ES-I3 (cell line): ENCODE results near the gene PRSS57.
"Not testable (repeated sequence)": the region's sequence is repeated elsewhere in the genome, so short reads cannot be mapped to it uniquely, and the experiment has no call there.

Experiments used
- H3K36me3 ChIP-seq: 2 replicates; pipeline ENCODE4 v1.6.1; 2013; ENCODE audit warnings: mild to moderate bottlenecking, low read length, control low read depth, moderate library complexity; ENCODE audit not compliant: insufficient read depth
- H3K4me1 ChIP-seq: 2 replicates; pipeline ENCODE4 v1.6.1; 2013; ENCODE audit warnings: mild to moderate bottlenecking, control low read depth, low read length; ENCODE audit not compliant: insufficient read depth
- H3K9ac ChIP-seq: 2 replicates; pipeline ENCODE4 v1.6.1; 2013; ENCODE audit warnings: low read depth, mild to moderate bottlenecking, low read length, moderate library complexity
- H3K9me3 ChIP-seq: 2 replicates; pipeline ENCODE4 v1.6.1; 2013; ENCODE audit warnings: mild to moderate bottlenecking, low read length, moderate library complexity; ENCODE audit not compliant: control insufficient read depth, insufficient read depth

The PRSS57 gene

DNA sequence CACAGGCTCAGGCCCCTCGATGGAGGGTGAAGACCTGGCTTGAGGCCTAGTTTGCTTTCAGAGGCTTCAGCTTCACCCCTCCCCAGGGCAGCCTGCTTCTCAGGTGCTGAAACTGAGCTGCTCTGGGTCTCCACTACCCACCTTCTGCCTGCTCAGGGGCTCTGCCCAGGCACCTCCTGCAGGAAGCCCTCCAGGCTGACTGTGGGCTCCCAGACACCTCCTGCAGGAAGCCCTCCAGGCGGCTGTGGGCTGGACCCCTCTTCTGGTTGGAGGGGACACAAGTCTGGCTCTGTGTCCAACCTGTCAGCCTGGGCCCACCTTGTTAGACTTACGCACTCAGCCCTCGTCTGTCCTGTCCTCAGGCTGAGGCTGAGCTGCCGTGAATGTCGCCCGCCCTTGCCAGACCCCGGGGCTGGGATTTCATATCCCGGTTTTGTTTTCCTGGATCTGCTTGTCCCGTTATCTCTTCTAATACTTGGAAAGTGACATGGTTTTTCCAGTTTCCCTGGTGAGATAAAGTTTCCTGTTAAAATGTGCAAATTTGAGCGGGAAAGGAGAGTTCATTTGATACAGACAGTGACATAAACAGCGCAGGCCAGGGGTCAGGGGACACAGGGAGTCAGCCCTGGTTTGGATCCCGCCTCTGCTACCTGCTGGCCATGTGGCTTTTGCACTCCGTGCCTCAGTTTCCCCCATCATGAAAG is 34.9 kb upstream of the PRSS57 start:
- no peaks in the 10 kb centered on the region for H3K36me3 ChIP-seq
- no peak overlapping the region for H3K9ac ChIP-seq
- no peaks in the 10 kb centered on the region for H3K9me3 ChIP-seq
- no peaks in the 10 kb centered on the region; the same call in 1 of the 2 replicates for H3K4me1 ChIP-seq

DNA sequence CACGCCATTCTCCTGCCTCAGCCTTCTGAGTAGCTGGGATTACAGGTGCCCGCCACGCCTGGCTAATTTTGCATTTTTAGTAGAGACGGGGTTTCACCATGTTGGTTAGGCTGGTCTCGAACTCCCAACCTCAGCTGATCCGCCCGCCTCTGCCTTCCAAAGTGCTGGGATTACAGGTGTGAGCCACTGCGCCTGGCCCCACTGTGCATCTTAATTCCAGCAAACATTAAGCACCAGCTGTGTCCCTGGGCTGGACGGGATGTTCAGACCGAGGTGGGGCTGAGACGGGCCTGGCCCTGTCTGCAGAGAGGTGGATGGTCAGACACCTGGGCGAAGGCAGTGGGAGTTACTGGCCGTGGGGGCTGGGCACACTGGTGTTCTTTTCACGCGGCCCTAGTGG is 34.3 kb upstream of the PRSS57 start:
- H3K36me3 ChIP-seq, H3K9ac ChIP-seq, H3K4me1 ChIP-seq, H3K9me3 ChIP-seq: not testable (repeated sequence)

DNA sequence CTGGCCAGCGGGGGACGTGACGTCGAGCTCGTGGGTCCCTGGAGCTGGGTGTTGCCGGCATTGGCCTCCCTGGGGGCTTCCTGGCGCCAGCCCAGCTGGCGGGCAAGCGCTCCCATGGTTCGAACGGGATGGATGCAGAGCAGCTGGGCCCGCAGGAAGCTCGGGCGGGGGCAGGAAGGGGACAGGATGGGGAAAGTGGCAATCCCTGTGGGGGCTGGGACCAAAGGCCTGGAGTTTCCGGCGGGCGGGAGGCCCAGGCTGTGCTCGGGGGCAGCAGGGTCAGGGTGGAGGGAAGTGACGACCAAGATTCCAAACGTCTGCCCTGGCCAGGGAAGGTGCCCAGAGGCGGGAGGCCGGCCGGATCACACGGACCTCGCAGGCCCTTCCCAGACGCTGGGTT is 32.8 kb upstream of the PRSS57 start:
- H3K36me3 ChIP-seq: no peaks in the 10 kb centered on the region
- no peaks in the 10 kb centered on the region for H3K9me3 ChIP-seq
- H3K4me1 ChIP-seq: no peaks in the 10 kb centered on the region; the same call in 1 of the 2 replicates
- H3K9ac ChIP-seq: no peak overlapping the region

DNA sequence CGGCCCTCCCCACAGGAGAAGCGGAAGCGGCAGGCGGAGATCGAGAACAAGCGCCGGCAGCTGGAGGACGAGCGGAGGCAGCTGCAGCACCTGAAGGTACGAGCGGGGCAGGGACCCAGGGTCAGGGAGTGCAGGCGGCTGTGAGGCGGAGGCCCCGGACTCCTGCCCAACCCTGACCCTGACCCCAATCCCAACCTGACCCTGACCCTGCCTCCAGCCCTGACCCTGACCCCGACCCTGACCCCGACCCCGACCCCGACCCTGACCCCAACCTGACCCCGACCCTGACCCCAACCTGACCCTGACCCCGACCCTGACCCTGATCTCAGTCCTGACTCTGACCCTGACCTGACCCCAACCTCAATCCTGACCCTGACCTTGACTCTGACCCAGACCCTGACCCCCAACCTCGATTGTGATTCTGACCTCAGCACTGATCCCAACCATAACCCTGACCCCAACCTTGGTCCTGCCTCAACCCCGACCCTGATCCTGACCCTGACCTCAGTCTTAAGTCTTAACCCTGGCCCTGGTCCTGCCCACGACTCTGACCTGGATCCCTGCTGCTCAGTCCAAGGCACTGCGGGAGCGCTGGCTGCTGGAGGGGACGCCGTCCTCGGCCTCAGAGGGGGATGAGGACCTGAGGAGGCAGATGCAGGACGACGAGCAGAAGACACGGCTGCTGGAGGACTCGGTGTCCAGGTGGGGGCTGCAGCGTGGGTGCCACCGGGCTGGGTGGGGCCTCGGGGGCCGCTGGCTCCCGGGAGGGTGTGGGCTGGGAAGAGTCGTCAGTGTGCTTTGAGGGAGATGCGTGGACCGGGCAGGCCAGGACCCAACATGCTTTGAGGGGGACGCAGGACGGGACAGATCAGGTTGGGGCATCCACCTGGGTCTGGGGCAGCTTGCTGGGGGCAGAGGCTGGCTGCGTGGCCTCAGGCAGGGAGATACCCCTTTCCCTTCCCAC is 32.0 kb upstream of the PRSS57 start:
- Histone ChIP-seq H3K36me3 (no peaks in the 10 kb centered on the region), H3K9me3 (no peaks in the 10 kb centered on the region), H3K9ac (no peak overlapping the region), H3K4me1 (no peaks in the 10 kb centered on the region; the same call in 1 of the 2 replicates)

DNA sequence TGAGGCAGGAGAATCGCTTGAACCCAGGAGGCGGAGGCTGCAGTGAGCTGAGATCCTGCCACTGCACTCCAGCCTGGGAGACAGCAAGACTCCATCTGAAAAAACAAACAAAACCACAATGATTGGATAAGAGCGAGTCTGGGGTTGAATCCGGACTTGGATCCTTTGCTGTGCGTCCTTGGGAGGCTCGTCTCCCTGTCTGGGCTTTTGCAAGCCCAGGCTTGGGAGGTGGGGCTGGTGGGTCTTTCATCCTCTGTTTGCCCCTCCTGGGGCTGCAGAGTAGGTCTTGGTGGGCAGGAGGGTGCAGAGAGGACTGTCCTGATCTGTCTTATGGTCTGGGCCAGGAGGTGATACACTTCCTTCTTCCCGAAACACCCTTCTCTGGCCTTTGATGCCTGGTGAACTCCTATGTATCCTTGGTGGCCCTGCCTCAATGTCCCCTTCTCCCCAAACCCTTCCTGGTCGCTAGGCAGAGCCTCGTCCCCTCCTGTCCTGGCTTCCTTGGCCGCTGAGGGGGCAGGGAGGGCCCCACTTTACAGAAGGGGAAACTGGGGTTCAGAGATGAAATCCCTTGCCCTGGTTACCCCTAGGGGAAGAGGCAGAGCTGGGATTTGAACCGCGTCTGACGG is 30.3 kb upstream of the PRSS57 start:
- Histone ChIP-seq H3K36me3 (no peaks in the 10 kb centered on the region), H3K4me1 (no peaks in the 10 kb centered on the region; the same call in 1 of the 2 replicates), H3K9me3 (no peaks in the 10 kb centered on the region), H3K9ac (no peak overlapping the region)

DNA sequence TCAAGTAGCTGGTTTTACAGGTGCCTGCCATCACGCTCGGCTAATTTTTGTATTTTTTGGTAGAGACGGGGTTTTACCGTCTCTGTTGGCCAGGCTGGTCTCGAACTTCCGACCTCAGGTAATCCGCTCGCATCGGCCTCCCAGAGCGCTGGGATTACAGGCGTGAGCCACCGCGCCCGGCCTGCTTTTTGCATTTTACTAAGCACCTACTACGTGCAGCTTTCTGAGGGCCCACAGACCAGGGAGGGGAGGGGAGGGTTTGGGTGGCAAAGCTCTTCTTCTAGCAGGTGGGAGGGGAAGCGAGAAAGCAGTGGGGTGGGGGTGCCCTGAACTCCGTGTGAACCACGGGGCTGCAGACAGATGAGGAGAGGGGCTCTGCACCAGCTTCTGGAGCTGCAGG is 28.5 kb upstream of the PRSS57 start:
- no peaks in the 10 kb centered on the region for H3K36me3 ChIP-seq
- no peak overlapping the region for H3K9ac ChIP-seq
- H3K4me1 ChIP-seq: no peaks in the 10 kb centered on the region; the same call in 1 of the 2 replicates
- H3K9me3 ChIP-seq: no peaks in the 10 kb centered on the region

DNA sequence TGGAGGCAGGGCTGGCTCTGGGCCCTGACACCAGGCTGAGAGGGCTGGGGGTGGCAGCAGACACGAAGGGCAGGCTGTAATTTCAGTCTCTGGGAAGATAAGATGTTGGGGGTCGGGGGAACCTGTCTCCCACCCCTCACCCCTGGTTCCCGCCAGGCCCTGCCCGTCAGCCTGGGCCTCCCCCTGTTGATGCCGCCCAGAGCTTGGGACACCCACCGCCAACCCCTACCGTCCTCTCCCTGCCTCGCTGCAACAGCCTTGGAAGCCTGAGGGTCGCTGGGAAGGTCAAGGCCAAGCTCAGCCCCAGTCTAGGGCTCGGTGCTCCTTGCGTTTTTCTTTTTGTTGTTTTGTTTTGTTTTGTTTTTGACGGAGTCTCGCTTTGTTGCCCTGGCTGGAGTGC is 28.0 kb upstream of the PRSS57 start:
- no peak overlapping the region for H3K9ac ChIP-seq

DNA sequence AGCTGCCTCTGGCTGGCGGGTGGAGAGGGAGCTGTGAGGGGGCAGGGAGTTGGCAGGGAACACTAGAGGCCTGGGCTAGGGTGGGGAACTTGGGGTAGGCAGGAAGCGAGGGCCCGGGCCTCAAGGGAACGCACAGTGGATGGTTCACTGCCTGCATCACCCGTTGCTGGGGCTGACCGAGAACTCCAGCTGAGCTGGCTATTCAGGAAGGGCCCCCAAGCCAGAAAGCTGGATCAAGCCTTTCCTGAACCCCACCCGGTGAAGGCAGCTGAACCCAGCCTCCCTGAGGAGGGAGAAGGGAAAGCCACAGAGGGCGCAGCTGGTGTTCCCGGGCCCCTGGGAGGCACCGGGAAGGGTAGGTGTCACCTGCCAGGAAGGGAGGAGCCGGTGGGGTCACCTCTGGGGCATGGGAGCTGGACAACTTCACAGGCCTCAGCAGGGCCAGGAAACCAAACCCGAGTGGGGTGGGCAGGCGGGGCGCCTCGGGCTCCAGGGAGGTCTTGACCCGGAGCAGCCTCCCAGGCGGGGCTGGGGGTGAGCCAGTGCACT is 27.4 kb upstream of the PRSS57 start:
- H3K9ac ChIP-seq: no peak overlapping the region
- no peaks in the 10 kb centered on the region for H3K36me3 ChIP-seq
- H3K4me1 ChIP-seq: peaks cover 5% of the 10 kb centered on the region; the same call in 1 of the 2 replicates
- H3K9me3 ChIP-seq: no peaks in the 10 kb centered on the region

More for the DNA sequence above, 28.0 kb upstream of the PRSS57 start:
- Histone ChIP-seq H3K4me1 (peaks cover 3% of the 10 kb centered on the region; the same call in 1 of the 2 replicates), H3K9me3 (no peaks in the 10 kb centered on the region), H3K36me3 (no peaks in the 10 kb centered on the region)

DNA sequence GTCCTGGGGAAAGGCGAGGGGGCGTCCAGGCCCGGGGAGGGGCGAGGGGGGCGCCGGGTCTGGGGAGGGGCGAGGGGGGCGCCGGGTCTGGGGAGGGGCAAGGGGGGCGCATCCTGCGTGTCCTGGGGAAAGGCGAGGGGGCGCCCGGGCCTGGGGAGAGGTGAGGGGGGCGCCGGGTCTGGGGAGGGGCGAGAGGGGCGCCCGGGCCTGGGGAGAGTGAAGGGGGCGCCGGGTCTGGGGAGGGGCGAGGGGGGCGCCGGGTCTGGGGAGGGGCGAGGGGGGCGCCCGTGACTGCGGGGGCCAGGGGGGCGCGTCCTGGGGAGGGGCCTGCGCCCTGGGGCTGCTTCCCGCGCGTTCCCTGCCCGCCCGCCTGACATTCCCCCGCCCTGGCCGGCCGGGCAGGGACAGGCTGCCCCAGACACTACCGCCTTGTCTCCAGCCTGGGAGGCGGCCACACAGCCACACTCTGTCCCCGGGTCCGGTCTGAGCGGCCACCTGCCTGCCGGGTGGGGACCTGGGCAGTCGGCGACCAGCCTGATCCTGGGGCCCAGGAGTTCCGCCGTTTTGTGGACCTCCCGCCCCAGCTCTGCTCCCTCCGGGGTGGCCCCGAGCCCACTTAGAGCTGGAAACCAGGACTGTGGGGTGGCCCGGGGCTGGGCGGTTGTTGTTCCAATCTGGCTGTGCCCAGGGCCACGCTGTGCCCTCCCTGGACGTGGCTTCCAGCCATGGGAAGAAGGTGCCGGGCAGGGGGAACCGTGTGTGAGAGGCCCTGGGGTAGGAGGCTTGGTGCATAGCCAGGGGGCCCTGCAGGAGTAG is 25.3 kb upstream of the PRSS57 start:
- no peak overlapping the region for H3K9ac ChIP-seq
- peaks cover 5% of the 10 kb centered on the region; the same call in 1 of the 2 replicates for H3K4me1 ChIP-seq
- H3K36me3 ChIP-seq: no peaks in the 10 kb centered on the region
- H3K9me3 ChIP-seq: peaks cover 2% of the 10 kb centered on the region

DNA sequence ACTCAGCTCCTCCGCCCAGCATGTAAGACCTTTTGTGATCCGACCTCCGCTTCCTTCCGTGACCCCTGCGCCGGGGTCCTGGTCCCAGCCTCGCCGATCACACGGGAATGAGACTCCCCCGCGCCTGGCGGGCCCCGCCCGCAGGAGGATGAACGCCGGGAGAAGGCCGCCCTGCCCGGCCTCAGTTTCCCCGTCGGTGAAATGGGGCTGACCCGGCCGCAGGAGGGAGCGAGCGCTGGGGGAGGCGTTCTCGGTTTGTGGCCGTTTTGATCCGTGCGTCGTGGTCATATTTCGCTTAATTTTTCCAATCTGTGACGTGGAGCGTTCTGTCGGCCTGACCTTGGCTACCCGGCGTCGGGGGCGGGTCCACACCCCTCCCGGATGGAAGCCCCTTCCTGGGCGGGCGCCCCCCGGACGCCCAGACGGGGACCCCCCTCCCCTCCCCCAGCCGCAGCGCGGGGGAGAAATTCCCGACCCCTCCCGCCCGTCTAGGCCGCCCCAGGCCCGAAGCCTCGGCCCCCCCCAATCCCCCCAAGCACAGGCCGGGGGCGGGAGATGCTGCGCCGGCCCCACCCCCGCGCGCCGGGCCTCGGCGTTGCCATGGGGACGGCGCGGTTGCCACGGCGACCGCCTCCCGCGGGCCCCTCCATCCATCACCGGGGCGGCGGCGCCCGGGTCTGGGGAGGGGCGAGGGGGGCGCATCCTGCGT is 24.5 kb upstream of the PRSS57 start:
- Histone ChIP-seq H3K9ac (no peak overlapping the region), H3K36me3 (no peaks in the 10 kb centered on the region), H3K9me3 (peaks cover 6% of the 10 kb centered on the region), H3K4me1 (peaks cover 5% of the 10 kb centered on the region; the same call in 1 of the 2 replicates)

DNA sequence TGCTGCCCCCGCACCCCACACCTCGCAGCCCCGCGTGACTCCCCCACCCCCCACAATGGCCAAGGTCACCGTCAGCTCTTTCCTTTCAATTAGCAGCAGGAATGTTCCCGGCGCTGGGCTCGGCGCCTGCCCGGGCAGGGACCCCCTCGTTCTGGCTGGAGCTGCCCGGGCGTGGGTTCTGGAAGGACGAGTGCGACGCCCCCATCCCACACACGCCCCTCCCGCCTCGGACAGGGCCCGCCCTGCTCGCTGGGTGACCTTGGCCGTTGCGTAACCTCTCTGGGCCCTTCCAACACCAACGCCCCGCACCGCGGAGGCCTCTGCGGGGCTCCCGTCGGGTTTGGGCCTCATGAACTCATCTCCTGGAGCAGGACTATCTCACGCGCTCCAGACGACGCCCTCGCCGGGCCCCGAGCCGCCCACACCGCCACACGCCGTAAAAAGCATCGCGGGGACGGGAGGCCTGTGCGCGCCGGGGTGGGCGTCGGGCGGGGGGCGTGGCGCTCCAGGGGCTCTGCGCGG is 23.8 kb upstream of the PRSS57 start:
- H3K4me1 ChIP-seq: peaks cover 5% of the 10 kb centered on the region; the same call in 1 of the 2 replicates
- peaks cover 6% of the 10 kb centered on the region for H3K9me3 ChIP-seq
- no peak overlapping the region for H3K9ac ChIP-seq
- H3K36me3 ChIP-seq: no peaks in the 10 kb centered on the region

DNA sequence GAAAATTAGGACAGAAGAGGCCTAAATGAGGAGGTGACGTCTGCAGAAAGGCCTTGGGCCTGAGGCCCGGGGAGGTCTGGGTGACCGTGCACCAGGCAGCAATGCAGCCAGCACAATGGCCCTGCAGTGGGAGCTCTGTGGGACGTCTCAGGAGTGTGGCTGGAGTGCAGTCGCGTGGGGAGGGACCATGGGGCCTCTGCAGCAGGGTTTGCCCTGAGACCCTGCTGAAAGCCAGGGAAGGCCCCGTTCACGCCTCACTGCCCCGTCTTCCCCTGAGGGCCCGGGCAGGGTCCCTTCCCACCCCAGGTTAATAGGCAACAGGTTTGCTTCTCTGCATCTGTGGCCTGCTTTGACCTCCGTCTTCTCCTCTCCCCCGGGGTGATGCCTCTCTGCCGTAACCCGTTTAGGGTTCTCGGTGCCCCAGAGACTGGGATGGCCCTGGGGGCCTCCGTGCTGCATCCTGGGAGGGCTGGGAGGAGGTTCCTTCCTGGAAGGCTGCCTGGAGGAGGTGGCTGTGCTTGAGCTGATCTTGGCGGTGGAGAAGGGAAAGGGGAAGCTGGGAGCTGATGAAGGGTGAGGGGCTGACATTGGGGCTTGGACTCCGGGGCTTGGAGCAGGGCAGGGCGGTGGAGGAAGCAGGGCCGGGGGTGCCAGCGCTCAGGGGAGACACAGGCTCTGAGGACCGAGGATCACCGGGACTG is 23.1 kb upstream of the PRSS57 start:
- Histone ChIP-seq H3K36me3 (no peaks in the 10 kb centered on the region), H3K9me3 (peaks cover 6% of the 10 kb centered on the region), H3K4me1 (peaks cover 5% of the 10 kb centered on the region; the same call in 1 of the 2 replicates), H3K9ac (no peak overlapping the region)
